ENCODE results near the gene KAZN. TPM values are rescaled to one million over a fixed set of nuclear protein-coding genes. Genes with fewer than 3 reads are reported as not detected.
A peak's percentile ranks its signal among the peaks of the same experiment; 100 is the strongest.

Gene KAZN
- total RNA-seq, 1 experiment from 2014 or later, result 6.5 TPM

- no peak for DNase-seq (ENCODE audit: low read depth, low spot score)
- in situ Hi-C loops (cut with HindIII; ENCODE audit: low pct_unique_long_range_greater_than_20kb, low sequenced_read_pairs), result no loop called here
Measured at GRCh38 chr1:14712136-14712535, 113.7 kb downstream of the KAZN start.

GRCh38 chr1:14713077-14713476 lies 114.6 kb downstream of the KAZN start:
- no peak for DNase-seq (ENCODE audit: low read depth, low spot score)

GRCh38 chr1:14715266-14715665 lies 116.8 kb downstream of the KAZN start:
- in situ Hi-C loops (cut with HindIII; ENCODE audit: low pct_unique_long_range_greater_than_20kb, low sequenced_read_pairs), result no loop called here

More at GRCh38 chr1:14713077-14713476, 114.6 kb downstream of the KAZN start:
- in situ Hi-C loops (cut with HindIII; ENCODE audit: low pct_unique_long_range_greater_than_20kb, low sequenced_read_pairs), result no loop called here

GRCh38 chr1:14715802-14716201 lies 117.3 kb downstream of the KAZN start:
- no peak for DNase-seq (ENCODE audit: low read depth, low spot score)

More at GRCh38 chr1:14715266-14715665, 116.8 kb downstream of the KAZN start:
- DNase-seq (ENCODE audit: low read depth, low spot score), result no peak

GRCh38 chr1:14716474-14716873 lies 118.0 kb downstream of the KAZN start:
- in situ Hi-C loops (cut with HindIII; ENCODE audit: low pct_unique_long_range_greater_than_20kb, low sequenced_read_pairs), result no loop called here
- no peak for DNase-seq (ENCODE audit: low read depth, low spot score)

More at GRCh38 chr1:14715802-14716201, 117.3 kb downstream of the KAZN start:
- in situ Hi-C loops (cut with HindIII; ENCODE audit: low pct_unique_long_range_greater_than_20kb, low sequenced_read_pairs), result no loop called here

- in situ Hi-C loops (cut with HindIII; ENCODE audit: low pct_unique_long_range_greater_than_20kb, low sequenced_read_pairs), result no loop called here
- no peak for DNase-seq (ENCODE audit: low read depth, low spot score)
Measured at GRCh38 chr1:14718476-14718875, 120.0 kb downstream of the KAZN start.

GRCh38 chr1:14723401-14723800 lies 124.9 kb downstream of the KAZN start:
- in situ Hi-C loops (cut with HindIII; ENCODE audit: low pct_unique_long_range_greater_than_20kb, low sequenced_read_pairs), result no loop called here
- DNase-seq (ENCODE audit: low read depth, low spot score), result no peak

- DNase-seq (ENCODE audit: low read depth, low spot score), result no peak
- in situ Hi-C loops (cut with HindIII; ENCODE audit: low pct_unique_long_range_greater_than_20kb, low sequenced_read_pairs), result no loop called here
Measured at GRCh38 chr1:14724246-14724645, 125.8 kb downstream of the KAZN start.

GRCh38 chr1:14724678-14725077 lies 126.2 kb downstream of the KAZN start:
- no peak for DNase-seq (ENCODE audit: low read depth, low spot score)
- in situ Hi-C loops (cut with HindIII; ENCODE audit: low pct_unique_long_range_greater_than_20kb, low sequenced_read_pairs), result no loop called here

GRCh38 chr1:14725238-14725637 lies 126.8 kb downstream of the KAZN start:
- in situ Hi-C loops (cut with HindIII; ENCODE audit: low pct_unique_long_range_greater_than_20kb, low sequenced_read_pairs), result no loop called here
- no peak for DNase-seq (ENCODE audit: low read depth, low spot score)

- in situ Hi-C loops (cut with HindIII; ENCODE audit: low pct_unique_long_range_greater_than_20kb, low sequenced_read_pairs), result no loop called here
- no peak for DNase-seq (ENCODE audit: low read depth, low spot score)
Measured at GRCh38 chr1:14725695-14726094, 127.2 kb downstream of the KAZN start.

- in situ Hi-C loops (cut with HindIII; ENCODE audit: low pct_unique_long_range_greater_than_20kb, low sequenced_read_pairs), result no loop called here
- no peak for DNase-seq (ENCODE audit: low read depth, low spot score)
Measured at GRCh38 chr1:14726606-14727005, 128.1 kb downstream of the KAZN start.

GRCh38 chr1:14728516-14728915 lies 130.0 kb downstream of the KAZN start:
- in situ Hi-C loops (cut with HindIII; ENCODE audit: low pct_unique_long_range_greater_than_20kb, low sequenced_read_pairs), result no loop called here
- DNase-seq (ENCODE audit: low read depth, low spot score), result no peak

GRCh38 chr1:14732728-14733047 lies 134.2 kb downstream of the KAZN start:
- DNase-seq (ENCODE audit: low read depth, low spot score), result no peak
- in situ Hi-C loops (cut with HindIII; ENCODE audit: low pct_unique_long_range_greater_than_20kb, low sequenced_read_pairs), result no loop called here

GRCh38 chr1:14733048-14733778 lies 134.7 kb downstream of the KAZN start:
- DNase-seq (ENCODE audit: low read depth, low spot score), result no peak

GRCh38 chr1:14733779-14734140 lies 135.3 kb downstream of the KAZN start:
- in situ Hi-C loops (cut with HindIII; ENCODE audit: low pct_unique_long_range_greater_than_20kb, low sequenced_read_pairs), result no loop called here
- DNase-seq (ENCODE audit: low read depth, low spot score), result no peak

More at GRCh38 chr1:14733048-14733778, 134.7 kb downstream of the KAZN start:
- in situ Hi-C loops (cut with HindIII; ENCODE audit: low pct_unique_long_range_greater_than_20kb, low sequenced_read_pairs), result no loop called here

- no peak for DNase-seq (ENCODE audit: low read depth, low spot score)
- in situ Hi-C loops (cut with HindIII; ENCODE audit: low pct_unique_long_range_greater_than_20kb, low sequenced_read_pairs), result no loop called here
Measured at GRCh38 chr1:14735841-14736240, 137.4 kb downstream of the KAZN start.

- in situ Hi-C loops (cut with HindIII; ENCODE audit: low pct_unique_long_range_greater_than_20kb, low sequenced_read_pairs), result no loop called here
- DNase-seq (ENCODE audit: low read depth, low spot score), result peak; percentile 75
Measured at GRCh38 chr1:14737561-14738094, 139.1 kb downstream of the KAZN start.

- in situ Hi-C loops (cut with HindIII; ENCODE audit: low pct_unique_long_range_greater_than_20kb, low sequenced_read_pairs), result no loop called here
- DNase-seq (ENCODE audit: low read depth, low spot score), result no peak
Measured at GRCh38 chr1:14738235-14738634, 139.8 kb downstream of the KAZN start.
